GM12801 (cell line): ENCODE measurements around the gene ADAMTS2.

ENCODE experiments used
- TF ChIP-seq, protein P1 (sequence below): IDR thresholded peaks from one replicate; pipeline ENCODE4 v1.5.1; 2011; ENCODE audit warnings: control low read depth; ENCODE audit not compliant: insufficient read length; ENCODE audit errors: extremely low read depth

Gene ADAMTS2

DNA sequence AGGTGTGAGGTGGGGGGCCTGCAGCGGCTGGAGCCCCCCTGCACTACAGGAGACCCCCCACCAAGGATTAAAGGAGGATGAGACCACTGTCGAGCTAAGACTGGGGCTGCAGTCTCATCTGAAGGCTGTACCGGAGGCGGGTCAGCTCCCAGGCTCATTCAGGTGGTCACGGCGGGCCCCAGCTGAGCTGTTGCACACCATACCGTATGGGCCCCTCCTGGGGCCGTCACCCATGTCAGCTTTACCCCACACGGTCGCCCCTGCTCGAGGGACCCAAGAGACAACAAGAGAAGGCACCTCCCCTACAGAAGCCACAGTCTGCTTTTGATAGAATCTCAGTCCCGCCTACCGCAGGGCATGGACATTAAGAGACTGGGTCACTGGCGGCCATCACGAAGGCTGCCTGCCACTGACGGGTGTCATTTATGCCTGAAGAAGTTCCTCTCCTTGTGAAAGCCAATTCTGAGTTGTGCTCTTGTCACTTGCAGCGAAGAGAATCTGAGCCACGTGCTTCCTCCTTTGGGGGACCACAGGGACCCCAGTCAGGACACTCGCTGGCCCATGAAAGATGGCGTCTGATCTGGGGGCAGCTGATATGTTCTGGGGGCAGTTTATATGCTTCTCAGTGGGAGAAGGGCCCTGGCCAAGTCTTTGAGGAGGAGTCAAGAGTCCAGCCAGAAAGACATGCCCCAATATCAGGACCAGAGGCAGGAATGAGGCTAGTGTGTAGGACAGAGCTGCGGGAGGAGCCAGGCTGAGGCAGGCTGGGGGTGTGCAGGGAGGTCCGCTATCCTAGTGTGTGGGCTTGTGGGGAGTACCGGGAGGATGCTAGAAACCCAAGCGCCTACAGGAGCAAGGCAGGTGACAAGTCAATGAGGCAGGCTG is 182.7 kb downstream of the ADAMTS2 start:
- TF ChIP-seq, protein P1, sequence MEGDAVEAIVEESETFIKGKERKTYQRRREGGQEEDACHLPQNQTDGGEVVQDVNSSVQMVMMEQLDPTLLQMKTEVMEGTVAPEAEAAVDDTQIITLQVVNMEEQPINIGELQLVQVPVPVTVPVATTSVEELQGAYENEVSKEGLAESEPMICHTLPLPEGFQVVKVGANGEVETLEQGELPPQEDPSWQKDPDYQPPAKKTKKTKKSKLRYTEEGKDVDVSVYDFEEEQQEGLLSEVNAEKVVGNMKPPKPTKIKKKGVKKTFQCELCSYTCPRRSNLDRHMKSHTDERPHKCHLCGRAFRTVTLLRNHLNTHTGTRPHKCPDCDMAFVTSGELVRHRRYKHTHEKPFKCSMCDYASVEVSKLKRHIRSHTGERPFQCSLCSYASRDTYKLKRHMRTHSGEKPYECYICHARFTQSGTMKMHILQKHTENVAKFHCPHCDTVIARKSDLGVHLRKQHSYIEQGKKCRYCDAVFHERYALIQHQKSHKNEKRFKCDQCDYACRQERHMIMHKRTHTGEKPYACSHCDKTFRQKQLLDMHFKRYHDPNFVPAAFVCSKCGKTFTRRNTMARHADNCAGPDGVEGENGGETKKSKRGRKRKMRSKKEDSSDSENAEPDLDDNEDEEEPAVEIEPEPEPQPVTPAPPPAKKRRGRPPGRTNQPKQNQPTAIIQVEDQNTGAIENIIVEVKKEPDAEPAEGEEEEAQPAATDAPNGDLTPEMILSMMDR, result no peak

DNA sequence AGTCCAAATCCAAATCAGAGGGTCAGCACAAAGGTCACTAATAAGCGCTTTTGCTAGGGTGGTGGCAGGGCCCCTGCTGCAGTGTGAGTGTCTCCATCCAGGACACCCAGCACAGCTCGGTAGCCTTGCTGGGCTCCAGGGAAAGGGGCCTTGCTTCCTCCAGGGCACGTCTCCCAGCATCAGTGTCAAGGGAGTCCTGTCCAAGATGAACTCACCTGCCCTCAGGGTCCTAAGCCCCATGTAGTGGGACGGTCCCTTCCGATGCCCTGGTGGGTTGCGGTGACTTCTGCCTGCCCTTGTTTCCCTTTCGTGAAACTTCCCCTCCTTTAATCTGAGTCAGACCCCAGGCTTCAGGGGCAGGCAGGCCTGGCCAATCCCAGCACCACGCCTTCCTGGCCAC is 183.4 kb downstream of the ADAMTS2 start:
- TF ChIP-seq, protein P1, result no peak

DNA sequence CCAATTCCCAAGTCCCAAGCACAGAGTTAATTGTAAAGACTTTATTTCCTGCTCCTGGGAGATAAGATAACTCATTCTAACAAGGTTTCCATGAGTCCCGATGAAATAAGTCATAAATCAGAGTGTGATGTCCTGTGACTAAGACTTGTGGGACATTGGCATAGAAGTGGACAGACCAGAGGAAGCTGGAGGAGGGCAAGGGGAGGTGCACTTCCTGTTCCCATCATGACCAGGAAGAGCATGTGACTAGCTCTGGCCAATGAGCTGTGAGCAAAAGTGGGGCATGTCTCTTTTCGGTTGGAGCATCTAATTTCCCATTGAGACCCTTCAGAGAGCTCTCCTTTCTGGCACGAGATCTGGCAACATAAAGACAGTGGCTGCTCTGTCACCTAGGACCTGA is 184.7 kb downstream of the ADAMTS2 start:
- TF ChIP-seq, protein P1, result no peak

DNA sequence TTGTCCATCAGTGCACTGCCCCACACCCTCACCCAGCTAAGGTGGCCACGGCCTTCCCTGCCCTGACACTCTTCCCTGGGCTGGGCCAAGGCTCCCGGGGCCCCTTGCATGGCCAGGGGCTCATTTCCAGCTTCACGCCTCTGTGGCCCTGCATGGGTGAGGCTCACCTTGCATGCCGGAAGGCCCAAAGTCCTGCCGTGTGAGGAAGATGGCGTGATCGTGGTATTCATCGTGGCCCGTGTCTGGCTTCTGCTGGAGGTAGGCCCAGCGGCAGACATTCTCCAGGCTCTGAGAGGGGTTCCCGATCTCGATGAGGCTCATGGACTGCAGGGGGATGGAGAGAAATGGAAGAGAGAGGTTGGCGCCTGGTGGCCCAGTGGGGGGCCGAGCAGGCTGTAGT is 186.7 kb downstream of the ADAMTS2 start:
- TF ChIP-seq, protein P1, result no peak

DNA sequence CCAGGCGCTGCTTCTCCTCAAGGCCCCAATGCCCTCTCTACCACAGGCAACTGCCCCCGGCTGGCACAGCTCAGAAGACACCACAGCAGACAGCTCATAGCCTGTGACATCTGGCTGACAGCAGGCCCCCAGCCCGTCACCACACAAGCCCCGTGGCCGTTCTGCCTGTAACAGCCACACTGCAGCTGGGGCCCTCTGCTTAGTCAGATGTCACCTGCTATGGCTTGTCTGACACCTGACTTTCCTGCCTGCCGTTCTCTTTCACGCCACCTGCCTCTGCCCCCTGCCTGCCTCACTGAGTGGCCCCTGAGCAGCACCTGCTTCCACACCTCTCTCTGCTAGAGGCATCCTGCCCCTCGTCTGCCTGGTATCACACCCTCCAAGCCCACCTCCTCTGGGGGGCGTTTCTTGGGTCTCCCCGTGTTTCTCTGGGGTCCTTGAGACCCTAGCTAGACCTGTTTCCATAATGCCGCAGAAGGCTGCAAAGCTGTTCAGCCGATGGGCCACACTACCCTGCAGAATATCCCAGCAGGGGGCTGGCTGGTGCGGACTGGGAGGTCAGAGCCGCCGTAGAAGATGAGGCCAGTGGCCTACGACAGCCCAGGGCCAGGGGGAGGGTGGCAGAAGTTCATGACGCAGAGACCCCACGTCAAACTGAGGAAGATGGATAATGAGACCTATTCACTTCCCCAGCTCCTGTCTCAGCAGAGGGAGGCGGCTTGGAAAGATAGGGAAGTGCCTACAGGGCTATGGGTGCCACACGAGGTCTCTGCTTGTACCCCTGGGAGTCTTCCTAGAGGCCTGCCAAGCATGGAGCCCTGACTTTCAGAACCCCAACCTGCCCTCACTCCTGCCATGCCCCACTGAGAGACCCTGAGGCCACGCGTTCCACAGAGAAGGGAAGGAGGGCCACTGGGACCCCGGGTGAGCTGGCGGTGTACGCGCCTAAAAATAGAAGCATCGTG is 190.0 kb downstream of the ADAMTS2 start:
- TF ChIP-seq, protein P1, result no peak

DNA sequence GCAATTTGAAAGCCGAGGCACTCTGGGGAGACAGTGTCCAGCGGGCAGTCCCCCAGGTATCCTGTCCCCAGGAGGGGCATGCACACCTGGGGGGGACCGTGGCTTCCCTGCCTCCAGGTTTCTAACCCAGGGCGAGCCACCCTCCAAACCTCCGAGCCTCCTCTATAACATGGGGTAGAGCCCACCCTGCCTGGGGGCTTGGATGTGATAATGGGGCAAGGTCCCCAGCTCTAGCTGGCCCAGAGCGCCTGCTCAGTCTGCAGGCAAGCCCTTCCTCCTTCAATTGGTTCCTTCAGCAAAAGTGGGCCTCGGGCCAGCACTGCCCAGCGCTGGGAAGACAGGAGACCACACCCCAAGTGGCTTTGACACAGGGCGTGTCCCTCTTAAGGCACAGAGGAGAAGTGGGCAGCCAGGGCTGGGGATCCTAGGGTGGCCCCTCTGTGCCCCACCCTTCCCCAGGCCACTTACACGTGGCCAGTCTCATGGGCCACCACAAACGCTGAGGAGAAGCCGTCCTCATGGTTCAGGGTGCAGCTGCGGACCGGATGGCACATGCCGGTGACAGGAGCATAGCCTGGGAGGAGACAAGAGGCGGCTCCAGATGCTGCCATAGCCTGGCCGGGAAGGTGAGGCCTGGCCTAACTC is 190.8 kb downstream of the ADAMTS2 start:
- TF ChIP-seq, protein P1, result no peak

DNA sequence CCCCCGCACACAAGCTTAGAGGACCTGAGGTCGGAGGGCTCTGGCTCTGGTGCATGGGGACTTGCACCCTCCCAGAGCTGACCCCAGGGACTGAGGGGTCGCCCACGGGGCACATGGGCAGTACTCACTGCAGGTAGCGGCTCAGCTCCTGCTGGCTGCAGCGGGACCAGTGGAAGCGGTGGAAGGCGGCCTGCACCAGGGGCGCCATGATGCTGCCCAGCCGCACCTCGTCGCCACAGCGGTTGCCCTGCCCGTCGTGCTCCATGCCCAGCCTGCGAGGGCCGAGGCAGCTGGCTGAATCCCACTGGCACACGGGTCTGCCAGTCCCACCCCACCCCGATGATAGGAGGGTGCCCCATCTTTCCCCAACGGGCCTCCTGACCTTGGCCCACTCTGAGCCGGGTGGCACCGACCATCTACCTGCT is 191.3 kb downstream of the ADAMTS2 start:
- TF ChIP-seq, protein P1, result no peak
